OCI-M2 (cell line): ENCODE results near the gene NUP93.

Experiments used
- DNase-seq: peaks from one replicate; lab custom pipeline; 2025; ENCODE audit not compliant: unreplicated experiment; lab: John Stamatoyannopoulos, UW

The NUP93 gene

GRCh38 chr16:56729735-56730662, at the start of gene NUP93:
TSS of gene NUP93 (plus strand) at chr16:56730129. CDS start at chr16:56748248, 18,119 bp downstream.
- DNase-seq = peak; percentile 21

GRCh38 chr16:56681939-56682702, 47.8 kb upstream of the NUP93 start, which contains the start of gene MT1X:
TSS of gene MT1X (plus strand) at chr16:56682470. CDS start at chr16:56682541, 71 bp downstream.
- DNase-seq = peak; percentile 25

- no peak for DNase-seq
Observed at GRCh38 chr16:56682703-56683397, 47.1 kb upstream of the NUP93 start.

GRCh38 chr16:56683424-56684172, 46.3 kb upstream of the NUP93 start:
- no peak for DNase-seq

GRCh38 chr16:56684256-56684925, 45.5 kb upstream of the NUP93 start:
- no peak for DNase-seq

- no peak for DNase-seq
Observed at GRCh38 chr16:56684926-56685590, 44.9 kb upstream of the NUP93 start.

- no peak for DNase-seq
Observed at GRCh38 chr16:56686758-56687157, 43.2 kb upstream of the NUP93 start.

- DNase-seq = no peak
Observed at GRCh38 chr16:56688762-56689161, 41.2 kb upstream of the NUP93 start.

- no peak for DNase-seq
Observed at GRCh38 chr16:56689171-56689570, 40.8 kb upstream of the NUP93 start.

GRCh38 chr16:56690420-56691122, 39.4 kb upstream of the NUP93 start:
- DNase-seq = no peak

GRCh38 chr16:56691885-56692284, 38.0 kb upstream of the NUP93 start:
- DNase-seq = no peak

GRCh38 chr16:56695246-56695645, 34.7 kb upstream of the NUP93 start:
- no peak for DNase-seq

GRCh38 chr16:56697456-56698155, 32.3 kb upstream of the NUP93 start:
- DNase-seq = no peak

GRCh38 chr16:56700195-56700594, 29.7 kb upstream of the NUP93 start:
- no peak for DNase-seq

GRCh38 chr16:56700631-56701030, 29.3 kb upstream of the NUP93 start:
- DNase-seq = no peak

GRCh38 chr16:56701534-56701933, 28.4 kb upstream of the NUP93 start:
- no peak for DNase-seq

GRCh38 chr16:56702836-56703235, 27.1 kb upstream of the NUP93 start:
- DNase-seq = no peak
